ENCODE data around the gene SRP14.

- TF ChIP-seq CTCF (IDR thresholded peaks at IDR 0.05) (no peak), POLR2A (IDR thresholded peaks at IDR 0.05) (no peak)
Observed at GRCh38 chr15:40003116-40003916, 35.7 kb downstream of the SRP14 start.
